HG03095 (cell line): ENCODE data around the gene FAM241A.
"Not testable (repeated sequence)": the region's sequence is repeated elsewhere in the genome, so short reads cannot be mapped to it uniquely, and the experiment has no call there.

Source experiments
- ATAC-seq: cut with Tn5 transposase; IDR thresholded peaks from one replicate; pipeline ENCODE4 v1.9.1; 2021; ENCODE audit warnings: moderate library complexity; ENCODE audit not compliant: unreplicated experiment

The FAM241A gene

DNA sequence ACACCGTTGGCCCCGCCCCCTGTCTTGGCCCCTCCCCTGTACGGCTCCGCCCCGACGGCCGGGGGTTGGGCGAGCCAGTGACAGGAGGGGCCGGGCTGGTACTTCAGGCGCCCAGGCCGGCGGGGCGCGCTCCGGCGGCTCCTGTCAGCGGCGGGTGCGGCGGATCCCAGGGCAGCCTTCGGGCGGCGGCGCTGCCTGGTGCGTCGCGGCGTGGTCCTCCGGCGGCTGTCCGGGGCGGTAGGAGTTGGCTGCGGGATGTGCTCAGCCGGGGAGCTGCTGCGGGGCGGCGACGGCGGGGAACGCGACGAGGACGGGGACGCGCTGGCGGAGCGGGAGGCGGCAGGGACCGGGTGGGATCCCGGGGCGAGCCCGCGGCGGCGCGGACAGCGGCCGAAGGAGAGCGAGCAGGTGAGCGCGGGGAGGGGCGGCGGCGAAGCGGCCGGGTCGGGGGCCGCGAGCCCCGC lies at the start of gene FAM241A:
Gene FAM241A, plus strand, starts transcription at position 129 of the 464 bp plus-strand sequence. Its CDS starts 127 bp downstream, at position 256.
- peak; percentile 91 for ATAC-seq

DNA sequence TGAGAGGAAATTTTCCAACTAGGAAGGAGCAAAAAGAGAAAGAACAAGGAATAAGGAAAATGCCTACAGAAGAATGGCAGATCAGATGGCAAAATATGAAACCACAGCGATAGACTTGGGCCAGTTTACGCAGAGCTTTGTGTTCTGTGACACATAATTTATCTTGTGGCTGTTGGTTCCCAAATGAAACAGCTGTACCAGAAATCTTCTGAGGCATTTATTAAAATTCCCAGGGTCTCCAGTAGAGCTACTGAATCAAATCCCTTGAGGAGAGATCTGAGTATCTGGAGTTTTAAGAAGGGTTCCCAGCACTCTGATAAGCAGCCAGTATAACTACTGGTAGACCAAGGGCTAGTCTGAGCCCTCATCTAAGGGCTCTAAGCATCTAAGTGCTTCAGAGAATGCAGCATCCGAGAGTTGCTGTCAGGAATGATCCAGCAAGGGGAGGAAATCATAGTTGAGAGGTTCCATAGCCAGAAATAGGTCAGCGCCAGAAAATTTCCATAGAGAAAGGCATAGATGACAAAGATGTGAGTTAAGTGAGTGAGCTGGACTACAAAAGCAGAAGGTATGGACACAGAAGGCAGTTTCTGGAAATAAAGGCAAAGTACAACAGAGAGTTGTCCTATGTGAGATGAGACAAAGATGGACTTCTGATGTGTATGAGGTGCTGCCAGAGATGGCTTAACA lies 46.3 kb upstream of the FAM241A start:
- no peak for ATAC-seq

DNA sequence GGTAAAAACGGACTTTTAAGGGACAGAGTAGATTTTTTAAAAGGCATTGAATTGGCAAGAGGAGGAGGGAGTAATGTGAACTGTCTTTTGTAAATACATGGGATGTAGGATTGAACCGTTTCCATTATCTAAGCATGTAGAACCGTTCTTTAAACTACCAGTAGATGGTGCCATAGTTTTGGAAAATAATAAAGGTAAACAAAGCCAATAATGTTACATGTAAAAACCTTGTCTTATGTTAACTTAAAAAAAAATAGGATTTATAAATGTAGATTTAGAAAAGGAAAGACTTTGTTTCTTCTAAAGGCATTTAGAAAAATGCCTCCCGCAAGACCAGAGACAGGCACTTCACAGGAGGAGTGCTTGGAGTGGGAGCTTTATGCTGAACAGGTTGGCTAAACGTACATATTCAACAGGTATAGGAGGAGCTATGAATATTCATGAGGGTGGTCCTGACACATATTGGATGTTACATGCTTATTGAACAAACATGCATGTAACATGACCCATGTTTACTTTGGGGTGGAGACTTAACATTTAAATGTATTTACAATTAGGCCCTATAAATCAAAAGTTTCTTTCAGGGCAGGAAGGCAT lies 45.5 kb upstream of the FAM241A start:
- peak; percentile 77 for ATAC-seq

DNA sequence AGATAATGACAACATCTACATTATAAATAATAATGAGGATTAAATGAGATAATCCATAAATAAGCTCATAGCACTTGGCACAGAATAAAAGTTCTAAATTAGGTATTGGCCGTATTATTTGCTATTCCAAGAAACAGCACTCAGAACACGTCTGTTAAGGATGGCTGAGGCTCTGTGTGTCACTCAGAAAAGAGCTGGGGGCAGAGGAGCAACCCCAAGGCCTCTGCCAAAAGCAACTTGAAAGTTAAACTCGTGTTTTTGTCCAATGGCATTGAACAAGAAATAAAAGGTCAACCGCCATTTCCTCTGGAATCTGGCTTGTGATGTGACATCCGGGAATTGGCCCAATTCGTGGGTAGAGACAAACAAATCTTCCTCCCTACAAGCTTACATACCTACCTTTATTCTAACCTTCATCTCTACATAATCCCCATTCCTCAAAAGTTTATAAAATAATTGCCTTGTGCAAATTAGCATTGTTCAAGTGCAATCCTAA lies 42.3 kb upstream of the FAM241A start:
- no peak for ATAC-seq

DNA sequence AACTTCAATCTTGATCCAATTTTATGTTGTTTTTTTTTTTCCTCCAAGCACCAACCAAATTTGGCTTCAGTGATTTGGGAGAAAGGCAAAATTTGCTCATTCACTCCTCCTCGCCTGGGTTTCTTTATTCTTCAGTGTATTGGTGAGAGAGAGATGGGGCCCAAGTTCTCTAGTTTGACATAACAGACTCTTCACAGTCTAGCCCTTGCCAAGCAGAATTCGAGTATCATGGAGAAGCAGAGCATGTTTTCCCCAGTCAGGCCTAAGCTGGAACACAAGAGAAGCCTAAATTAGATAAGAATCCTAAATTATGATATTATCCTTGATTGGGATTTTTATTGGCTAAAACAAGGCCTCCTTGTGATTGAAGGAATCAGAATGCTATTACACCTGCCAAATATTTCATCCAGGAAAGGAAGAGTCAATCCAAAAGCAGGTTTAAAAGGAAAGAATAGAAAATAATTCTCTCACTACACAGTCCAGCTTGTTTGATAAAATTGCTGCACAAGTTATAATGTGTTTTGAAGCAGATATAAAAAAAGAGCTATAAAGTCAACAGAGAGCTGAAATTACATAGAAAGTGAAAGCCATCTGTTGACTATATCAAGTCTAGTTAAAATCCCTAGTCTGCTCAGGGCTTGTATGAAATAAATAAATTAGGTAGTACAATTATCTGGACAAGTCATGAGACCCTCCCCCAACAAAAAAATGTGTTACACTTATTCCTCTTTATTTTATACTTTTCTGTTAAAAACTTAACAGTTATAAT lies 39.9 kb upstream of the FAM241A start:
- ATAC-seq = no peak

DNA sequence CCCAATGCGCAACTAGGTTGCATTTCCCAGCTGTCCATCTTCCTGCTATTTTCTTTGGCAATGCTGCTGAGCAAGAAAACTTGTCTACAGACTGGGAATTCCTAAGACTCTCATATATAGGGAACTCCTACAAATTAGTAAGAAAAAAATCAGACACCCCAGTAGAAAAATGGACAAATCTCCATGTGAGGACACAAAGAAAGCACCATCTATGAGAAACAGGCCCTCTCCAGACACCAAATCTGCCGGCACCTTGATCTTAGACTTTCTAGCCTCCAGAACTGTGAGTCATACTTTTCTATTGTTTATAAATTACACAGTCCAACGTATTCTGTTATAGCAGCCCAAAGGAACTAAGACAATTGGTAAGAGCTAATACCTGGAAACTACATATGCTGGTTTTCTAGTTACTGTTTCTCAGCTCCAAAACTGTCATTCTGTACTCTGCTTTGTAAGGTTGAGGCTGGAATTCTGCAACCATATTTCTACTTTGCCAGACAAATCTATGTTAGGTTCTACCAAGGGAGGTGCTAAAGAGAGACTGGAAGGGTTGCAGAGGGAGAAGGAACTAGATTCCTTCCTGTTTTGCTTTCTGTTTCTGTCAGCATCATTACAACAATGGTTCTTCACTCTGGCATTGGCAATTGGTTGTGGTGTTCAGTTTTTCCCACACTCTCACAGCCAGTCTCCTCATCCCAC lies 35.7 kb upstream of the FAM241A start:
- peak; percentile 71 for ATAC-seq

DNA sequence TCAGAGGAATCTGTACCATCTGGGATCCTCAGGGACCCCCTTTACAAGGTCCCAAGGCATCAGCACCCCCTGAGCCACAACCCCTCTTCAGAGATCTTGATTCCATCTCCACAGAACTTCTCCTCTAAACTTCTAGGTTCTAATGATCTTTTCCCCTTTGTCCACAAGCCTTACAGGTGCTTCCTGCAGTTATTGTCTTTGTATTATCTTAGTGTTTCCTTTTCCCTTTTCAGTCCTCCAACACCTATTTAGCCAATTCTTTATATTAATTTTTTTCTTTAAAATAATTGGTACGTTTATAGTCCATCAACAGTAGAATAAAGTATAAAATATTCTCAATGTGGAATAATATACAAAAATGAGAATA lies 35.2 kb upstream of the FAM241A start:
- ATAC-seq = no peak

DNA sequence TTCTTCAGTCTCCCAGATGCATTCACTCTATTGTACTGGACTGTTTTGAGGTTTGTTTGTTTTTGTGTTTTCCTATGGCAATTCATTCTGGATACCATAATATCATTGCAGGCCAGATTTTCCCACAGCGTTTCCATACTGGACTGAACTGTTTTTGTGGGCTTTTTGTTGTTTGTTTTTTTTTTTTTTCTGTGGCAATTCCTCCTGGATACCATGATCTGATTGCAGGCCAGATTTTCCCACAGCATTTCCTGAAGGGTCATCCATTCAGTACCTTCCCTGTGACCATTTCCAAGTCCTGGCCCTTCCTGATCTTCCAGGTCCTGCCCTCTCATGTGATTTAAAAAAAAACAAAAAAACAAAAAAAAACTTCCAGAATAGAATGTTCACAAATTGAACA lies 33.9 kb upstream of the FAM241A start:
- ATAC-seq = no peak

DNA sequence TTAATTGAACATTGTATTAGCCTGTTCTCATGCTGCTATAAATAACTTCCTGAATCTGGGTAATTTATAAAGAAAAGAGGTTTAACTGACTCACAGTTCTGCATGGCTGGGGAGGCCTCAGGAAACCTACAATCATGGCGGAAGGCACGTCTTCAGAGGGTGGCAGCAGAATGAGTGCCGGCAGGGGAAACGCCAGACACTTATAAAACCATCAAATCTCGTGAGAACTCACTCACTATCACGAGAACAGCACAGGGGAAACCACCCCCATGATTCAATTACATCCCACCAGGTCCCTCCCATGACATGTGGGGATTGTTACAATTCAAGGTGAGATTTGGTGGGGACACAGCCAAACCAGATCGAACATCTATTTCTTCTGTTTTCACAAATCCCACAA lies 33.2 kb upstream of the FAM241A start:
- ATAC-seq = not testable (repeated sequence)

DNA sequence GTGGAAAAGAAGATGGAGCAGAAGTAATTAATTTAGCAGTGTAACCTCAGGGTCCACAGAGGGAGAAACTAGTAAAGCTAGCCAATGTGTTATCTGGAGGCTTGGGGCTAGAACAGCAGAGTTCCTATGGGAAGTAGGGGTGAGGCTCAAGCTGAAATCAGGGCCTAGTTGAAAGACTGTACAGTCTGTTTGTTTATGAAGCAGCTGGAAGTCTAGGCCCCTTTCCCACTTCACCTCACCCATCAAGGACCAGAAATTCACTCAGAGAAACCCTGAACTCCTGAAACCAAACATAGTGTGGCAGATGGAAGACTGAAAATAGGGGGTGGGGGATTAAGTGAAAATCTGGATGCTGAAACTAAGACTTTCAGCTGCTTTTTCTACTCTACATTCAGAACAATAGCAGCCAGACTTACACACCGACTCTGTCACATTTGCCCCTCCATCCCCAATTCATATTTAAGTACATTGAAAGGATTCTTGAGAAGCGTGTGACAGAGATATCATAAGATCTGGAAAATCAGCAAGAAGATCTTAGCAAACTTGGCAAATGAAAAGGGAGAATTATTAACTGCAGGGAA lies 32.6 kb upstream of the FAM241A start:
- no peak for ATAC-seq

DNA sequence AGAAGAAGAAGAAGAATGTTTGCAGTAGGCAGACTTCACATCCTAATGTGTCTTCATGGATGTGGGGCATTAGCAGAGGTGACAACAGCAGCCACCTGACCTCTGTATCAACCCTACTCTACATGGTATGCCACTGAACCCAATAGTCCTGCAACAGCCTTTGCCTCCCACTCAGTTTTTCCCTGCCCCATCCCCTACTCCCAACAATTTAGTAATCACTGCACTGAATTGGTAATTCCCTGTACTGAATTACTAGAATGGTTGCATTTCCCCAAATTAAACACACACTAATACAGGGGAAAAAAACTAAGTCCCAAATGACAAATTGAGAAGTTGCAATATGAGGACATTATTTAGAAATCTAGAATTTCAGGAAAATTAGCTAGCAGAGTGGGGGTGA lies 31.4 kb upstream of the FAM241A start:
- no peak for ATAC-seq

DNA sequence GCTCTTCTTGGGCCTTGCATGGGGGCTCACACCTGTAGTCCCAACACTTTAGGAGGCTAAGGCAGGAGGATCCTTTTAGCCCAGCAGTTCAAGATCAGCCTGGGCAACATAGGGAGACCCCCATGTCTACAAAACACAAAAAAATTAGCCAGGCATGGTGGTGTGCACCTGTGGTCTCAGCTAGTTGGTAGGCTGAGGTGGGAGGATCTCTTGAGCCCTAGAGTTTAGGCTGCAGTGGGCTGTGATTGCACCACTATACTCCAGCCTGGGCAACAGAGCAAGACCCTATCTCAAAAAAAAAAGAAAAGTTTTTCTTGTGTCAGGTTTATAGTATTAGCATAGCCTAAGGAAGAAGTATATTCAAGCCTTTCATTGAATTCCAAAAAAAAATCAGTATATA lies 30.8 kb upstream of the FAM241A start:
- ATAC-seq = no peak

DNA sequence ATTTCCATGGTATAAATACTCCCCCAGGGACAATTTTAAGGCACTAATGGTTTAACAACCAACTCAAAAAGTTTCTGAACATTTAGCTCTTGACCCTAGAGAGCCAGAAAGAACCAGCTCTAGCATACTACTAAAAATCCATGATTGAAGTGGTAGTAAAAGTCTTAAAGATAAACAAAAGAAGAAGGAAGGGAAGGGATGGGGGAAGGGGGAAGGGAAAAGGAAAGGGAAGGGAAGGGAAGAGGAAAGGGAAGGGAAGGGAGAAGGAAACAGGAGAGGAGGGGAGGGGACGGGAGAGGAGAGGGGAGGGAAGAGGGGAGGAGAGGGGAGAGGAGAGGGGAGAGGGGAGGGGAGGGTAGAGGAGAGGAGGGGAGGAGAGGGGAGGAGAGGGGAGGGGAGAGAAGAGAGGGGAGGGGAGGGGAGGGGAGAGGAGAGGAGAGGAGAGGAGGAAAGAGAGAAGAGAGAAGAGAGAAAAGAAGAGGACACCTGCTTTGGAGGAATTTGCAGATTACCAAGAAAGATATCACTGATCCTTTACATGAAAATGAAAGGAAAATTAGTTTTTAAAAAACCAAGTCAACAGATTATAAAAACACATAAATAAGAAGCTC lies 26.4 kb upstream of the FAM241A start:
- ATAC-seq = no peak

DNA sequence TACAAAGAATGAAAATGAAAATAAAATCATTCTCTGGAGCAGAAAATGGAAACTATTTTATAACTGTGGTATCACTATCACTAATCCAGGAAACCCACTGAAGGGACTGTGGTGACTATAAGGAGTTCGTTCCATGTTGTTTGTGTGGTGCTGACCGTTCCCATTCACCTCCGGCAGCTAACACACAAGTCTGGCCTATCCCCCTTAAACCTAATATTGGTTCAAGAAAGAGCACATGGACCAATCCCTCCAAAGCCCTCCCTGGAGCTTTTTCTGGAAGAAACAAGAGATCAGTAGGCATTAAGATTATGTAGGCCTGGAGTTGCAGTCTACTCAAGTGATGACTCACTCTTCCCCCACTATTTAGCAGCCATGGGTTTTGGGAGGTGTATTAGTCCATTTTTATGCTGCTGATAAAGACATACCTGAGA lies 25.9 kb upstream of the FAM241A start:
- peak; percentile 85 for ATAC-seq

DNA sequence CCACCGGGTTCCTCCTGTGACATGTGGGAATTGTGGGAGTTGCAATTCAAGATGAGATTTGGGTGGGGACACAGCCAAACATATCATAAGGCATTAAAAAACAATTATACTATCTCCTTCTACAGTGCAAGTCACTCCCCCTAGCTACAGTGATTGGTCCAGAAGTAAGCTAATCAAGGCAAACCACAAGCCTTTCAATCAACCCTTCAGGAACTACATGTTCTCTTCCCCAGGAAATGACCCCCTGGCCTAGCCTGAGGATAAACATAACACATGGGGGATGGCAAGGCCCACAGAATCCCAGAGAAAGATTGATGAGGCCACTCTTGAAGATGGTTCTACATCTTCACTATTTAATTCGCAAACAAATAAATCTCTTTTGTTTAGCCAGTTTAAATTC lies 25.2 kb upstream of the FAM241A start:
- ATAC-seq = no peak

DNA sequence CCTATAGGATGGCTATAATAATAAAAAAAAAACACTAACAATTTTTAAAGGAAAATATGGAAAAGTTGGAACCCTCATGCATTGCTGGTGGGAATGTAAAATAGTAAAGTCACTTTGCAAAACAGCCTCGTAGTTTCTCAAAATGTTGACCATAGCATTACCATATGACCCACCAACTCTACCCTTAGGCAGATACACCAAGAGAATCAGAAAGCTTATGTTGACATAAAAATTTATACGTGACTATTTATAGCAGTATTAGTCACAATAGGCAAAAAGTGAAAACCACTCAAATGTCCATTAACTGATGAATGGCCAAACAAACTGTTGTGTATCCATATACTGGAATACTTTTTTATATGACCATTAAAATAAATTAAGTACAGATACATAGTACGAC lies 19.8 kb upstream of the FAM241A start:
- no peak for ATAC-seq

DNA sequence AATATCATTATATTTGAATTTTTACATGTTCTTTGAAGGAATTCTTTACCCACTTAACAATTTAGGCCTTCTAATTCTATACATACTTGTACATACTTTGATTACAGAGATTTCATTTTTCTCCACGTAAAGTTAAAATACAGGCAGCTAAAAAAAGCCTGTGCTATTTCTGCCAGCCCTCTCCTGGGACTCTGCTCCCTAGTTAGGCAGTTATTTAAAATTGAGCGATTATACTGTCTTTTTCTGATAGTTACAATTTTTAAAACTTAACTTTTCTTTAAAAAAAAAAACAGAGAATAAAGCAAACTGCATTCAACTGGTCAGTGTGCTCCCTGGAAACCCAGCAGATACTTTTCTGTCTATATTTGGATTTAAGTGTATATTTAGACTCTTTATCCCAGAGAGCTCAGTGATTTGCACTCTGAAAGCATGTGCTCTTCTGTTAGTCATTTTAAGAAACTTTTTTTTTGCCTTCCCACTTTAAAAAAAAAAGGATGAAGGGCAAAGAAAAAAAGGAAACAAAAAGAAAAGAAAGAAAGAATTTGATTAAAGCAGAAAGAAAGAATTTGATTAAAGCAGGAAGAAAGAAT lies 18.1 kb upstream of the FAM241A start:
- ATAC-seq = no peak

DNA sequence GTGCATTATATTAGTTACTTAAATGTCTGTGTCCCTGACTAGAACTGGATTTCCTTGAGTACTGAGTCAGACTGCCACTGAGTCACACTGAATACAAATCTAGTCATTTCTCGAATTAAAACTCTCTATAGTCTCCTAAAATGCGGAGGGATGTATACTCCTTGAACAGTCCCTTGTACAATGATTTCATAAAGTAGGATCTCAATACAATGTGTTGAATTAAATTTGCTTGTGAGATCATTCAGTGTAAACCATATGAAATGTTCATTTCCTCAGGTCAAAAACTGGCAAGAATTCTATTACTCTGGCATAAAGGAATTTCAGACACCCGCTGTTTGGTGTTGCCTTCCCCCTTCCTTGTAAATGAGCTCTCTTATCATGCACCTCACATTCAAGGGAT lies 17.5 kb upstream of the FAM241A start:
- ATAC-seq = no peak

DNA sequence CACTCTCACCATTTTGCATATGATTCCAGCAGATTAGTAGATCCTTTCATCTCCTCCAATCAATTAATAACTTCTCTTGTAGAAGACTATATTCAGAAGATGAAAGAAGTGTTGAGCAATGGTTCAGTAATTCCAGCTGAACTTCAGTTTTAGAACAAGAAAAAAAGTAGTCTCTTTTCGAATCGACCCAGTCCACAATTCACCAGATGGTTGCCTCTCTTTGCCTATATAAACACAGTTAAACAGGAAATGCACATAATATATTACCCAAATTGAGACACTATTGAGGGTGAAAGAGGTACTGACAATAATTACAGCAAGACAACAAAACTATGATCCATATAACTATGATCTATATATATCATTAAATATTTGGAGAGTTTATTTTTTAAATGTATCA lies 16.8 kb upstream of the FAM241A start:
- ATAC-seq = no peak

DNA sequence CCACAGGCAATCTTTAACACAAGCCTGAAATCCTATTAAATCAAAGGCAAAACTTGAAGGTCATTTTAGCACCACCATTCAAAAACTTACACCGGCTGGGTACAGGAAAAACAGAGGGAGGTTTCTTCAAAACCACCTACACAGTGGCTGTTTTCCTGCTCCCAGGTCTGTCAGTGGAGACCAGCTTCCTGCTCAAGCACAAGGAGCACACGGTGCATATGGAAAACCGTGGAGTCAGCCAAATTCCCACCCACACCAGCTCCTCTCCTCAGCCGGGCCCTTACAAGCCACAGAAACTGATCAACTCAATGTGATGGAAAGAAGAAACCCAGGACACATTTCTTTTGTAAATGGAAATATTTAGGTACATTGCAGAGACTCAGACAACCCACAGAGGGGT lies 14.3 kb upstream of the FAM241A start:
- no peak for ATAC-seq
